ENCODE measurements around the gene OR12D1.
"Not testable (repeated sequence)": the region's sequence is repeated elsewhere in the genome, so short reads cannot be mapped to it uniquely, and the experiment has no call there.

The OR12D1 gene

GRCh38 chr6:29414588-29414987 lies at the start of gene OR12D1:
Gene OR12D1 (plus strand): TSS chr6:29414928.
- Mint-ChIP-seq H3K4me3 (no peak within 1 kb of the TSS), H3K4me1 (no peaks in the 10 kb centered on the region), H3K27ac (no peak within 1 kb of the TSS), H3K36me3 (no peaks in the 10 kb centered on the region), H3K27me3 (peaks cover 5% of the 10 kb centered on the region), H3K9me3 (peaks cover 10% of the 10 kb centered on the region)
- DNase-seq = no peak
- CTCF ChIA-PET = no interaction called here

GRCh38 chr6:29368765-29369164 lies 46.0 kb upstream of the OR12D1 start, which contains the start of gene OR5V1:
Gene OR5V1 (minus strand): TSS chr6:29368865. CDS start chr6:29356195, 12,670 bp downstream.
- Mint-ChIP-seq H3K9me3 (no peaks in the 10 kb centered on the region), H3K4me1 (no peaks in the 10 kb centered on the region), H3K4me3 (no peak within 1 kb of the TSS), H3K27ac (no peak within 1 kb of the TSS), H3K36me3 (no peaks in the 10 kb centered on the region), H3K27me3 (peaks cover 4% of the 10 kb centered on the region)
- CTCF ChIA-PET = no interaction called here
- no peak for DNase-seq

- H3K27me3 Mint-ChIP-seq = peaks cover 9% of the 10 kb centered on the region
- H3K9me3 Mint-ChIP-seq = no peaks in the 10 kb centered on the region
- CTCF ChIA-PET = no interaction called here
- no peak for DNase-seq
- H3K4me3 Mint-ChIP-seq = no peak within 1 kb of the TSS
- H3K27ac Mint-ChIP-seq = no peak within 1 kb of the TSS
- no peaks in the 10 kb centered on the region for H3K36me3 Mint-ChIP-seq
- H3K4me1 Mint-ChIP-seq = no peaks in the 10 kb centered on the region
Observed at GRCh38 chr6:29375191-29375590, 39.5 kb upstream of the OR12D1 start, which contains the start of gene OR12D3. Gene OR12D3 (minus strand): TSS chr6:29375291. CDS start chr6:29375287, 4 bp downstream.

GRCh38 chr6:29376003-29376402 lies 38.7 kb upstream of the OR12D1 start:
- CTCF ChIA-PET = no interaction called here

GRCh38 chr6:29388533-29388932 lies 26.2 kb upstream of the OR12D1 start:
- Mint-ChIP-seq H3K9me3 (no peaks in the 10 kb centered on the region), H3K27ac (no peak overlapping the region), H3K4me3 (no peak overlapping the region), H3K27me3 (peaks cover 8% of the 10 kb centered on the region), H3K4me1 (no peaks in the 10 kb centered on the region), H3K36me3 (no peaks in the 10 kb centered on the region)
- no peak for DNase-seq
- CTCF ChIA-PET = no interaction called here

More at GRCh38 chr6:29376003-29376402, 38.7 kb upstream of the OR12D1 start:
- no peak for DNase-seq
- Mint-ChIP-seq H3K9me3 (no peaks in the 10 kb centered on the region), H3K36me3 (no peaks in the 10 kb centered on the region), H3K4me3 (no peak overlapping the region), H3K4me1 (no peaks in the 10 kb centered on the region), H3K27me3 (peaks cover 9% of the 10 kb centered on the region), H3K27ac (no peak overlapping the region)

GRCh38 chr6:29395331-29395730 lies 19.4 kb upstream of the OR12D1 start, which contains the start of gene OR12D2:
Gene OR12D2 (plus strand): TSS chr6:29395631. CDS start chr6:29396700, 1,069 bp downstream.
- Mint-ChIP-seq H3K27me3 (peaks cover 8% of the 10 kb centered on the region), H3K9me3 (no peaks in the 10 kb centered on the region), H3K4me3 (no peak within 1 kb of the TSS), H3K4me1 (no peaks in the 10 kb centered on the region), H3K27ac (no peak within 1 kb of the TSS), H3K36me3 (no peaks in the 10 kb centered on the region)
- no peak for DNase-seq
- CTCF ChIA-PET = no interaction called here

GRCh38 chr6:29399525-29399924 lies 15.2 kb upstream of the OR12D1 start:
- Mint-ChIP-seq H3K4me1 (no peaks in the 10 kb centered on the region), H3K36me3 (no peaks in the 10 kb centered on the region), H3K27ac (no peak overlapping the region), H3K27me3 (no peaks in the 10 kb centered on the region), H3K4me3 (no peak overlapping the region), H3K9me3 (no peaks in the 10 kb centered on the region)
- DNase-seq = no peak
- CTCF ChIA-PET = no interaction called here

GRCh38 chr6:29403801-29404200 lies 10.9 kb upstream of the OR12D1 start:
- no peak for DNase-seq
- Mint-ChIP-seq H3K9me3 (no peaks in the 10 kb centered on the region), H3K27me3 (no peaks in the 10 kb centered on the region), H3K27ac (no peak overlapping the region), H3K4me3 (no peak overlapping the region), H3K36me3 (no peaks in the 10 kb centered on the region), H3K4me1 (no peaks in the 10 kb centered on the region)
- CTCF ChIA-PET = no interaction called here

GRCh38 chr6:29419516-29419915 lies 4.8 kb downstream of the OR12D1 start:
- Mint-ChIP-seq H3K4me1 (no peaks in the 10 kb centered on the region), H3K36me3 (no peaks in the 10 kb centered on the region), H3K27me3 (no peaks in the 10 kb centered on the region), H3K27ac (no peak overlapping the region), H3K4me3 (no peak overlapping the region), H3K9me3 (no peaks in the 10 kb centered on the region)
- CTCF ChIA-PET = no interaction called here
- no peak for DNase-seq

- no peaks in the 10 kb centered on the region for H3K27me3 Mint-ChIP-seq
- no peaks in the 10 kb centered on the region for H3K9me3 Mint-ChIP-seq
- no peaks in the 10 kb centered on the region for H3K36me3 Mint-ChIP-seq
- CTCF ChIA-PET = no interaction called here
- H3K27ac Mint-ChIP-seq = no peak overlapping the region
- DNase-seq = no peak
- H3K4me3 Mint-ChIP-seq = no peak overlapping the region
- H3K4me1 Mint-ChIP-seq = no peaks in the 10 kb centered on the region
Observed at GRCh38 chr6:29424168-29424567, 9.4 kb downstream of the OR12D1 start.

- H3K27me3 Mint-ChIP-seq = no peaks in the 10 kb centered on the region
- H3K36me3 Mint-ChIP-seq = no peaks in the 10 kb centered on the region
- CTCF ChIA-PET = no interaction called here
- H3K9me3 Mint-ChIP-seq = no peaks in the 10 kb centered on the region
- H3K4me1 Mint-ChIP-seq = no peaks in the 10 kb centered on the region
- H3K27ac Mint-ChIP-seq = no peak overlapping the region
- H3K4me3 Mint-ChIP-seq = no peak overlapping the region
- DNase-seq = no peak
Observed at GRCh38 chr6:29424575-29424974, 9.8 kb downstream of the OR12D1 start.

- CTCF ChIA-PET = no interaction called here
- no peaks in the 10 kb centered on the region for H3K4me1 Mint-ChIP-seq
- no peaks in the 10 kb centered on the region for H3K9me3 Mint-ChIP-seq
- no peak overlapping the region for H3K4me3 Mint-ChIP-seq
- no peak overlapping the region for H3K27ac Mint-ChIP-seq
- H3K36me3 Mint-ChIP-seq = no peaks in the 10 kb centered on the region
- no peaks in the 10 kb centered on the region for H3K27me3 Mint-ChIP-seq
- no peak for DNase-seq
Observed at GRCh38 chr6:29425075-29425474, 10.3 kb downstream of the OR12D1 start.

- CTCF ChIA-PET = no interaction called here
- Mint-ChIP-seq H3K9me3 (no peaks in the 10 kb centered on the region), H3K4me3 (no peak overlapping the region), H3K4me1 (no peaks in the 10 kb centered on the region), H3K27ac (no peak overlapping the region), H3K36me3 (no peaks in the 10 kb centered on the region), H3K27me3 (no peaks in the 10 kb centered on the region)
- no peak for DNase-seq
Observed at GRCh38 chr6:29426654-29427053, 11.9 kb downstream of the OR12D1 start.

GRCh38 chr6:29436730-29437129 lies 22.0 kb downstream of the OR12D1 start:
- H3K4me3 Mint-ChIP-seq, H3K9me3 Mint-ChIP-seq, H3K36me3 Mint-ChIP-seq, H3K27ac Mint-ChIP-seq, DNase-seq, H3K4me1 Mint-ChIP-seq, CTCF ChIA-PET: not testable (repeated sequence)
- H3K27me3 Mint-ChIP-seq = peaks cover 21% of the 10 kb centered on the region

- Mint-ChIP-seq H3K4me3 (no peak within 1 kb of the TSS), H3K27ac (no peak within 1 kb of the TSS), H3K4me1 (no peaks in the 10 kb centered on the region), H3K36me3 (no peaks in the 10 kb centered on the region), H3K27me3 (peaks cover 13% of the 10 kb centered on the region), H3K9me3 (no peaks in the 10 kb centered on the region)
- CTCF ChIA-PET = no interaction called here
- DNase-seq = no peak
Observed at GRCh38 chr6:29439006-29439405, 24.3 kb downstream of the OR12D1 start, which contains the start of gene OR10C1. Gene OR10C1 (plus strand): TSS chr6:29439306. CDS start chr6:29440016, 710 bp downstream.

- no peak overlapping the region for H3K4me3 Mint-ChIP-seq
- no peaks in the 10 kb centered on the region for H3K9me3 Mint-ChIP-seq
- peaks cover 30% of the 10 kb centered on the region for H3K27me3 Mint-ChIP-seq
- no peak overlapping the region for H3K27ac Mint-ChIP-seq
- no peaks in the 10 kb centered on the region for H3K4me1 Mint-ChIP-seq
- no peaks in the 10 kb centered on the region for H3K36me3 Mint-ChIP-seq
- CTCF ChIA-PET = no interaction called here
- DNase-seq = no peak
Observed at GRCh38 chr6:29442719-29443118, 28.0 kb downstream of the OR12D1 start.

All from activated naive CD4-positive, alpha-beta T cell treated with anti-CD3 and anti-CD28 coated beads, Interleukin-2, amount 10 ng/mL, durations not matched to agents 7 days and 5 days (primary cell).